GM12864 (cell line): ENCODE results near the gene PCDHGA7.
A peak's percentile ranks its signal among the peaks of the same experiment; 100 is the strongest.
"Not testable (repeated sequence)": the region's sequence is repeated elsewhere in the genome, so short reads cannot be mapped to it uniquely, and the experiment has no call there.

ENCODE experiments used
- DNase-seq: peaks from one replicate; pipeline ENCODE4 v3.0.0-alpha.2; 2011; ENCODE audit warnings: low read depth
- H3K4me3 ChIP-seq: 2 replicates; pipeline ENCODE4 v1.5.1; 2011; ENCODE audit warnings: mild to moderate bottlenecking, low read depth, low read length, control low read depth
- CTCF ChIP-seq: IDR thresholded peaks from 2 replicates; pipeline ENCODE4 v1.5.1; 2011; ENCODE audit warnings: low read depth, mild to moderate bottlenecking, moderate library complexity, low read length, control low read depth, inconsistent platforms; ENCODE audit errors: missing control alignments

The PCDHGA7 gene

GRCh38 chr5:141345327-141345726 lies 37.2 kb upstream of the PCDHGA7 start:
- H3K4me3 ChIP-seq: no peak overlapping the region
- no peak for DNase-seq
- TF ChIP-seq CTCF: peak; percentile 7

GRCh38 chr5:141346017-141346416 lies 36.5 kb upstream of the PCDHGA7 start:
- H3K4me3 ChIP-seq, DNase-seq: not testable (repeated sequence)

- peak; percentile 79 for TF ChIP-seq CTCF
- H3K4me3 ChIP-seq: peak within 1 kb of the TSS; percentile 53
- DNase-seq: peak; percentile 55
Observed at GRCh38 chr5:141349917-141350619, 32.5 kb upstream of the PCDHGA7 start, which contains the start of gene PCDHGB1. PCDHGB1 (plus strand) TSS chr5:141350099; CDS start chr5:141350261, 162 bp downstream.

GRCh38 chr5:141351591-141351990 lies 31.0 kb upstream of the PCDHGA7 start:
- H3K4me3 ChIP-seq: no peak overlapping the region
- no peak for DNase-seq
- no peak for TF ChIP-seq CTCF

GRCh38 chr5:141354900-141355469 lies 27.6 kb upstream of the PCDHGA7 start, which contains the start of gene PCDHGA4:
PCDHGA4 (plus strand) TSS chr5:141355021; CDS start chr5:141355108, 87 bp downstream.
- no peak for DNase-seq
- no peak within 1 kb of the TSS for H3K4me3 ChIP-seq
- peak; percentile 37 for TF ChIP-seq CTCF

- no peak overlapping the region for H3K4me3 ChIP-seq
- no peak for TF ChIP-seq CTCF
Observed at GRCh38 chr5:141355641-141356040, 26.9 kb upstream of the PCDHGA7 start.

GRCh38 chr5:141356133-141356532 lies 26.4 kb upstream of the PCDHGA7 start:
- DNase-seq: no peak
- no peak overlapping the region for H3K4me3 ChIP-seq
- no peak for TF ChIP-seq CTCF

More at GRCh38 chr5:141355641-141356040, 26.9 kb upstream of the PCDHGA7 start:
- DNase-seq: no peak
